K562 (cell line): Measurements from ENCODE around the gene NDUFB7. TPM values are rescaled to one million over a fixed set of nuclear protein-coding genes. Genes with fewer than 3 reads are reported as not detected.

ENCODE experiments used
- BCLAF1 ChIP-seq, 2 experiments: fragments of 450-650 bp in 1 of 2; IDR thresholded peaks; 2 replicates each; pipeline ENCODE4 v1.6.1; 2011 to 2017; ENCODE audit warnings: low read depth in 2 of 2, antibody characterized with exemption in 1 of 2, borderline replicate concordance in 1 of 2, low read length in 1 of 2, mild to moderate bottlenecking in 1 of 2, mixed read lengths in 1 of 2; ENCODE audit not compliant: control insufficient read depth in 1 of 2
- BHLHE40 ChIP-seq: IDR thresholded peaks from 2 replicates; pipeline ENCODE4 v1.6.1; 2011; ENCODE audit warnings: low read length, improper control_type of control experiment
- CREM ChIP-seq: IDR thresholded peaks from 2 replicates; pipeline ENCODE4 v1.6.1; 2014; ENCODE audit warnings: antibody characterized with exemption, low read depth
- EHMT2 ChIP-seq: fragments of 450-650 bp; IDR thresholded peaks from 2 replicates; pipeline ENCODE4 v1.6.1; 2018; ENCODE audit warnings: antibody characterized with exemption
- ELF2 ChIP-seq: fragments of 250-450 bp; sonication (Bioruptor Pico); IDR thresholded peaks from 2 replicates; pipeline ENCODE4 v1.5.0; 2021; ENCODE audit warnings: mild to moderate bottlenecking
- GABPB1 ChIP-seq: sonication (generic); formaldehyde crosslinking; IDR thresholded peaks from 2 replicates; pipeline ENCODE4 v1.8.0; 2022; ENCODE audit warnings: mild to moderate bottlenecking, missing genetic modification reagents
- KDM1A ChIP-seq, 2 experiments: fragments of 450-650 bp; IDR thresholded peaks; 2 replicates each; pipeline ENCODE4 v1.6.1; 2016; ENCODE audit warnings: mild to moderate bottlenecking in 2 of 2
- NCOA6 ChIP-seq: fragments of 450-650 bp; IDR thresholded peaks from 2 replicates; pipeline ENCODE4 v1.6.1; 2017; ENCODE audit warnings: mild to moderate bottlenecking
- NEUROD1 ChIP-seq: fragments of 150-350 bp; IDR thresholded peaks from 2 replicates; pipeline ENCODE4 v1.6.1; 2014; ENCODE audit warnings: borderline replicate concordance, low read length, low read depth; ENCODE audit not compliant: partially characterized antibody
- NFRKB ChIP-seq: fragments of 450-650 bp; IDR thresholded peaks from 2 replicates; pipeline ENCODE4 v1.6.1; 2016; ENCODE audit warnings: low read depth
- NR2C1 ChIP-seq, 2 experiments: fragments of 450-650 bp; IDR thresholded peaks; 2 replicates each; pipeline ENCODE4 v1.6.1; 2017; ENCODE audit warnings: mild to moderate bottlenecking in 2 of 2, antibody characterized with exemption in 1 of 2, inconsistent platforms in 1 of 2, missing compliant biosample characterization in 1 of 2, missing genetic modification characterization in 1 of 2
- PHF8 ChIP-seq: fragments of 200-600 bp; sonication (generic); IDR thresholded peaks from 2 replicates; pipeline ENCODE4 v1.6.1; 2012; ENCODE audit warnings: mixed run types, mild to moderate bottlenecking, inconsistent platforms, low read length, moderate library complexity, borderline replicate concordance
- SIN3B ChIP-seq: fragments of 450-650 bp; IDR thresholded peaks from 2 replicates; pipeline ENCODE4 v1.6.1; 2017; ENCODE audit warnings: low read depth, mild to moderate bottlenecking, moderate library complexity
- SMC3 ChIP-seq: conservative IDR thresholded peaks from 2 replicates; pipeline ENCODE4 v1.6.1; 2011; ENCODE audit warnings: low read depth, low read length, improper control_type of control experiment; ENCODE audit not compliant: insufficient read depth
- TCF7 ChIP-seq: sonication (generic); IDR thresholded peaks from 2 replicates; pipeline ENCODE4 v1.6.1; 2016; ENCODE audit warnings: antibody characterized with exemption, borderline replicate concordance
- TFAM ChIP-seq: fragments of 250-450 bp; sonication (Bioruptor Pico); conservative IDR thresholded peaks from 2 replicates; pipeline ENCODE4 v1.5.0; 2021; ENCODE audit warnings: mild to moderate bottlenecking, moderate library complexity
- ZNF3 ChIP-seq: fragments of 250-450 bp; sonication (Bioruptor Pico); IDR thresholded peaks from 2 replicates; pipeline ENCODE4 v1.5.0; 2021; ENCODE audit warnings: mild to moderate bottlenecking, moderate library complexity
- ZNF696 ChIP-seq: fragments of 250-450 bp; sonication (Bioruptor Pico); conservative IDR thresholded peaks from 2 replicates; pipeline ENCODE4 v1.4.0; 2020; ENCODE audit warnings: mild to moderate bottlenecking, moderate library complexity
- ZSCAN32 ChIP-seq: fragments of 450-650 bp; formaldehyde crosslinking; IDR thresholded peaks from 2 replicates; pipeline ENCODE4 v1.4.0; 2020; ENCODE audit warnings: mild to moderate bottlenecking, moderate library complexity
- polyA plus RNA-seq, 8 experiments: library from polyadenylated mRNA; depleted of rRNA in 4 of 8; stranded (reverse) in 5 of 8; unstranded in 3 of 8; fragments of >200 nt; fragmentation: Nextera tagmentation in 2 of 8; fragmentation: Illumina TruSeq in 1 of 8; extraction: Ambion mirVana in 2 of 8; extraction: Trizol in 1 of 8; gene quantifications; 2 replicates each; pipeline versions ENCODE4 v1.2.1 to v1.2.3, GENCODE V29; 2011 to 2014; ENCODE audit warnings: inconsistent platforms in 1 of 8, missing spikeins in 1 of 8
- total RNA-seq, 7 experiments: library from RNA; depleted of rRNA in 6 of 7; stranded (reverse); fragments of >200 nt in 6 of 7; fragmentation: Illumina TruSeq in 2 of 7; extraction: Trizol in 2 of 7; gene quantifications; 2 replicates each; pipeline versions ENCODE4 v1.2.1 to v1.2.3, GENCODE V29; 2011 to 2021; ENCODE audit warnings: low replicate concordance in 1 of 7
- TF ChIP-seq, protein P1 (sequence below): IDR thresholded peaks from 2 replicates; pipeline ENCODE4 v1.6.1; 2012; ENCODE audit warnings: low read depth, low read length, improper control_type of control experiment, borderline replicate concordance

NDUFB7 gene
- total and polyA plus RNA-seq, 9 of the 15 experiments (the other 6 are each of a cell fraction or from before 2014, with no cell fraction given), result 14.9 to 842 (median 137) TPM

DNA sequence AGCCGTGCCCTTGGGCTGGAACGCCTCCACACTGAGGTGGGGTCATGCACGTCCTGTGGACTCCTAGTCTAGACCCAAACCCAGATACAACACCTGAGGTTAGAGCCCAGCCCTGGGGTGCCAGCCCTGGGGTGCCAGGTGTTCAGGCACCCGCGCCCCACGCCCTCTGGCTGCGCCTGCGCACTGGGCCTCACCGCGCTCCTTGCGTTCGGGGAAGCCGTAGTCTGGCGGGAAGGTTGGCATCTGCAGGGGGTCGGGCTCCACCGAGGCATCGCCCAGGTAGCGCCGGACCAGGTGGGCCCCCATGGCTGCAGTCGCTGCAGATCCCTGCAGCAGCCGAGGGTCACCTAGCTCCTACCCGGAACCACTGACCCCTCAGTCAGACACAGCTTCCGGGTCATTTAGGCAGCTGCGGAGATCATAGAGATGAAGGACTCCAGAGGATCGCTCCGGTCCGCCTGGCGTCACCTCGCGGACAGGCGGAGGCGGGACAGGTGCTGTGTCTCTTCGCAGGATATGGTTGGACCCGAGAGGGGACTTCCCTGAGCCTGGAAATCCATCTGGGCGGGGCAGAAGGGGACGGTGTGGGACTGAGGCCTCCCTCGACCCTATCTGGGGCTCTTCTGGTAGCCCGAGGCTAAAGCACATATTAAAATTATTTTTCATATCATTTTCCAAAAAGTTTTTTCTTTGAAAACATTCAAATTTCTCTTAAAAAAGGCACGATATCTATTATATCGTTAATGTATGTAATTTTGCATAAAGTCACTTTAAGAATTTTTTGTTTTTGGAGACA, at the start of gene NDUFB7 (continued):
- no peak for TF ChIP-seq ZNF696 (CRISPR knock-in tag)
- peak; percentile 96 for TF ChIP-seq PHF8
- TF ChIP-seq ZSCAN32 (CRISPR knock-in tag), result no peak
- TF ChIP-seq SMC3, result peak; percentile 49
- TF ChIP-seq SIN3B, result peak; percentile 94
- TF ChIP-seq NCOA6, result no peak
- peak; percentile 44; the same call in 1 of the 2 replicates for TF ChIP-seq BHLHE40
- TF ChIP-seq TCF7, result 0 out of 2 replicates have a peak, but pooled peaks have one; percentile 38
- TF ChIP-seq ZNF3, result no peak
- TF ChIP-seq, protein P1, sequence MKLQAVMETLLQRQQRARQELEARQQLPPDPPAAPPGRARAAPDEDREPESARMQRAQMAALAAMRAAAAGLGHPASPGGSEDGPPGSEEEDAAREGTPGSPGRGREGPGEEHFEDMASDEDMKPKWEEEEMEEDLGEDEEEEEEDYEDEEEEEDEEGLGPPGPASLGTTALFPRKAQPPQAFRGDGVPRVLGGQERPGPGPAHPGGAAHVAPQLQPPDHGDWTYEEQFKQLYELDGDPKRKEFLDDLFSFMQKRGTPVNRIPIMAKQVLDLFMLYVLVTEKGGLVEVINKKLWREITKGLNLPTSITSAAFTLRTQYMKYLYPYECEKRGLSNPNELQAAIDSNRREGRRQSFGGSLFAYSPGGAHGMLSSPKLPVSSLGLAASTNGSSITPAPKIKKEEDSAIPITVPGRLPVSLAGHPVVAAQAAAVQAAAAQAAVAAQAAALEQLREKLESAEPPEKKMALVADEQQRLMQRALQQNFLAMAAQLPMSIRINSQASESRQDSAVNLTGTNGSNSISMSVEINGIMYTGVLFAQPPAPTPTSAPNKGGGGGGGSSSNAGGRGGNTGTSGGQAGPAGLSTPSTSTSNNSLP, result no peak
- peak in 1 of 2 experiments; percentile 29; a peak in 1 of 4 replicates for TF ChIP-seq KDM1A (IDR thresholded peaks at IDR 0.05)
- TF ChIP-seq EHMT2, result peak; percentile 81
- no peak for TF ChIP-seq NFRKB
- peak; percentile 36 for TF ChIP-seq NEUROD1
- TF ChIP-seq TFAM (CRISPR knock-in tag), result no peak
- TF ChIP-seq ELF2 (CRISPR knock-in tag), result peak; percentile 72; the same call in 1 of the 2 replicates
- peak in 1 of 2 experiments; percentile 93; a peak in 2 of 4 replicates for TF ChIP-seq BCLAF1 (IDR thresholded peaks at IDR 0.05; ENCODE audit: borderline replicate concordance in 1 of 2, control insufficient read depth in 1 of 2, low read depth in 2 of 2, low read length in 1 of 2)
- TF ChIP-seq NR2C1 (IDR thresholded peaks at IDR 0.05), result peak; percentile 100
- TF ChIP-seq NR2C1 (tag; IDR thresholded peaks at IDR 0.05), result peak; percentile 100
- TF ChIP-seq GABPB1 (CRISPR knock-in tag), result peak; percentile 98
- TF ChIP-seq CREM, result peak; percentile 87
